Measurements from ENCODE around the gene CATSPER4. TPM values are rescaled to one million over a fixed set of nuclear protein-coding genes. Genes with fewer than 3 reads are reported as not detected.

Gene CATSPER4
- total RNA-seq = not detected

- Histone ChIP-seq H3K9me3 (no peaks in the 10 kb centered on the region), H3K4me3 (no peak within 1 kb of the TSS), H3K27me3 (no peaks in the 10 kb centered on the region), H3K36me3 (no peaks in the 10 kb centered on the region), H3K4me1 (no peaks in the 10 kb centered on the region), H3K27ac (no peak within 1 kb of the TSS)
- intact Hi-C loops (cut with DNase I) = no loop called here
- DNase-seq (ENCODE audit: extremely low spot score in 2 of 2) = no peak
- TF ChIP-seq POLR2A (IDR thresholded peaks at IDR 0.05) (no peak), CTCF (IDR thresholded peaks at IDR 0.05) (no peak), POLR2AphosphoS5 (IDR thresholded peaks at IDR 0.05; ENCODE audit: insufficient read depth in 1 of 2, low read depth in 1 of 2) (no peak)
Observed at GRCh38 chr1:26190373-26190987, at the start of gene CATSPER4. TSS of gene CATSPER4 (plus strand) at chr1:26190602. CDS start at chr1:26190628, 26 bp downstream.

GRCh38 chr1:26142159-26142558 is 48.2 kb upstream of the CATSPER4 start:
- intact Hi-C loops (cut with DNase I) = loop anchor here (5.0 kb wide), 1 partner anchor 40 kb away; no protein-coding TSS in a partner anchor
- H3K9me3 ChIP-seq = no peaks in the 10 kb centered on the region
- no peaks in the 10 kb centered on the region for H3K36me3 ChIP-seq
- no peak for DNase-seq (ENCODE audit: extremely low spot score in 2 of 2)
- peaks cover 4% of the 10 kb centered on the region for H3K4me1 ChIP-seq
- H3K27ac ChIP-seq = no peak overlapping the region
- H3K27me3 ChIP-seq = no peaks in the 10 kb centered on the region
- no peak for TF ChIP-seq POLR2A (IDR thresholded peaks at IDR 0.05)
- no peak for TF ChIP-seq POLR2AphosphoS5 (IDR thresholded peaks at IDR 0.05; ENCODE audit: insufficient read depth in 1 of 2, low read depth in 1 of 2)
- TF ChIP-seq CTCF (IDR thresholded peaks at IDR 0.05) = no peak
- H3K4me3 ChIP-seq = no peak overlapping the region

GRCh38 chr1:26145041-26145959 is 45.1 kb upstream of the CATSPER4 start:
- H3K4me3 ChIP-seq = no peak overlapping the region
- intact Hi-C loops (cut with DNase I) = no loop called here
- H3K27ac ChIP-seq = no peak overlapping the region
- DNase-seq (ENCODE audit: extremely low spot score in 2 of 2) = no peak
- H3K36me3 ChIP-seq = no peaks in the 10 kb centered on the region
- no peaks in the 10 kb centered on the region for H3K27me3 ChIP-seq
- no peaks in the 10 kb centered on the region for H3K4me1 ChIP-seq
- TF ChIP-seq CTCF (IDR thresholded peaks at IDR 0.05) (peak; percentile 64 to 80 (median 71)), POLR2AphosphoS5 (IDR thresholded peaks at IDR 0.05; ENCODE audit: insufficient read depth in 1 of 2, low read depth in 1 of 2) (no peak), POLR2A (IDR thresholded peaks at IDR 0.05) (no peak)
- H3K9me3 ChIP-seq = no peaks in the 10 kb centered on the region

- no peaks in the 10 kb centered on the region for H3K9me3 ChIP-seq
- intact Hi-C loops (cut with DNase I) = no loop called here
- H3K27ac ChIP-seq = no peak overlapping the region
- TF ChIP-seq POLR2A (IDR thresholded peaks at IDR 0.05) (no peak), CTCF (IDR thresholded peaks at IDR 0.05) (no peak), POLR2AphosphoS5 (IDR thresholded peaks at IDR 0.05; ENCODE audit: insufficient read depth in 1 of 2, low read depth in 1 of 2) (no peak)
- DNase-seq (ENCODE audit: extremely low spot score in 2 of 2) = no peak
- H3K36me3 ChIP-seq = no peaks in the 10 kb centered on the region
- H3K4me3 ChIP-seq = no peak overlapping the region
- H3K4me1 ChIP-seq = no peaks in the 10 kb centered on the region
- H3K27me3 ChIP-seq = no peaks in the 10 kb centered on the region
Observed at GRCh38 chr1:26145960-26146294, 44.5 kb upstream of the CATSPER4 start.

GRCh38 chr1:26148887-26149286 is 41.5 kb upstream of the CATSPER4 start:
- H3K4me1 ChIP-seq = no peaks in the 10 kb centered on the region
- DNase-seq (ENCODE audit: extremely low spot score in 2 of 2) = peak in 1 of 2 donors; percentile 75
- H3K27me3 ChIP-seq = no peaks in the 10 kb centered on the region
- H3K9me3 ChIP-seq = no peaks in the 10 kb centered on the region
- TF ChIP-seq POLR2A (IDR thresholded peaks at IDR 0.05) (no peak), CTCF (IDR thresholded peaks at IDR 0.05) (no peak), POLR2AphosphoS5 (IDR thresholded peaks at IDR 0.05; ENCODE audit: insufficient read depth in 1 of 2, low read depth in 1 of 2) (no peak)
- H3K4me3 ChIP-seq = no peak overlapping the region
- intact Hi-C loops (cut with DNase I) = no loop called here
- no peaks in the 10 kb centered on the region for H3K36me3 ChIP-seq
- no peak overlapping the region for H3K27ac ChIP-seq

Data from vagina (tissue), 2 donors.